Loucy (cell line): ENCODE data around the gene FAM53A.

Experiments used
- H2AFZ ChIP-seq: fragments of 200-600 bp; sonication (generic); 2 replicates; pipeline ENCODE4 v1.6.0; 2016; ENCODE audit warnings: antibody characterized with exemption, mild to moderate bottlenecking, low read length, moderate library complexity
- H3F3A ChIP-seq: fragments of 200-600 bp; 2 replicates; pipeline ENCODE4 v1.6.0; 2016; ENCODE audit warnings: antibody characterized with exemption, low read depth, mild to moderate bottlenecking
- H3K27me3 ChIP-seq: fragments of 200-600 bp; sonication (generic); 2 replicates; pipeline ENCODE4 v1.6.1; 2014; ENCODE audit warnings: low read length, mild to moderate bottlenecking; ENCODE audit not compliant: insufficient read depth, poor library complexity, severe bottlenecking
- H3K36me3 ChIP-seq: fragments of 200-600 bp; sonication (generic); 2 replicates; pipeline ENCODE4 v1.6.1; 2016; ENCODE audit warnings: low read length; ENCODE audit not compliant: insufficient read depth
- H3K4me1 ChIP-seq: fragments of 200-600 bp; sonication (generic); 2 replicates; pipeline ENCODE4 v1.5.1; 2014; ENCODE audit warnings: low read length, mild to moderate bottlenecking; ENCODE audit not compliant: insufficient read depth, poor library complexity, severe bottlenecking
- H3K4me2 ChIP-seq: fragments of 200-600 bp; sonication (generic); 2 replicates; pipeline ENCODE4 v1.6.0; 2014; ENCODE audit warnings: antibody characterized with exemption, low read length, low read depth, mild to moderate bottlenecking; ENCODE audit not compliant: poor library complexity, severe bottlenecking
- H3K4me3 ChIP-seq: fragments of 200-600 bp; sonication (generic); 2 replicates; pipeline ENCODE4 v1.5.1; 2014; ENCODE audit warnings: low read length, mild to moderate bottlenecking, mixed read lengths; ENCODE audit not compliant: poor library complexity, severe bottlenecking
- H3K79me2 ChIP-seq: fragments of 200-600 bp; sonication (generic); 2 replicates; pipeline ENCODE4 v1.6.1; 2014; ENCODE audit warnings: low read length; ENCODE audit not compliant: insufficient read depth
- H3K9ac ChIP-seq: fragments of 200-600 bp; sonication (generic); 2 replicates; pipeline ENCODE4 v1.6.0; 2014; ENCODE audit warnings: mild to moderate bottlenecking, low read depth, low read length, moderate library complexity; ENCODE audit not compliant: poor library complexity, severe bottlenecking
- H3K9me2 ChIP-seq: fragments of 200-600 bp; sonication (generic); replicated peaks from 2 replicates; pipeline ENCODE4 v1.6.1; 2016; ENCODE audit warnings: low read depth, low read length, mixed read lengths
- H3K9me3 ChIP-seq: fragments of 200-600 bp; sonication (generic); 2 replicates; pipeline ENCODE4 v1.6.1; 2014; ENCODE audit warnings: mild to moderate bottlenecking, antibody characterized with exemption, low read length, low read depth; ENCODE audit not compliant: insufficient read depth
- H4K20me1 ChIP-seq: fragments of 200-600 bp; sonication (generic); 2 replicates; pipeline ENCODE4 v1.6.0; 2014; ENCODE audit warnings: antibody characterized with exemption, low read length, mild to moderate bottlenecking; ENCODE audit not compliant: insufficient read depth, poor library complexity, severe bottlenecking
- CTCF ChIP-seq: fragments of 200-600 bp; sonication (generic); conservative IDR thresholded peaks from 2 replicates; pipeline ENCODE4 v1.5.1; 2014; ENCODE audit warnings: mild to moderate bottlenecking, antibody characterized with exemption, low read length
- EZH2phosphoT487 ChIP-seq: fragments of 200-600 bp; IDR thresholded peaks from 2 replicates; pipeline ENCODE4 v1.6.1; 2018; ENCODE audit warnings: antibody characterized with exemption, mild to moderate bottlenecking, moderate library complexity, borderline replicate concordance

The FAM53A gene

GRCh38 chr4:1614854-1615595 lies 69.1 kb downstream of the FAM53A start:
- Histone ChIP-seq H3K9me2 (no peaks in the 10 kb centered on the region), H3K79me2 (no peaks in the 10 kb centered on the region), H4K20me1 (no peaks in the 10 kb centered on the region), H3K27me3 (no peaks in the 10 kb centered on the region), H3K4me2 (no peak overlapping the region), H3K9ac (no peak overlapping the region), H3K36me3 (no peaks in the 10 kb centered on the region), H3F3A (no peaks in the 10 kb centered on the region), H2AFZ (no peak overlapping the region), H3K4me3 (no peak overlapping the region), H3K9me3 (peaks cover 3% of the 10 kb centered on the region; the same call in 1 of the 2 replicates), H3K4me1 (no peaks in the 10 kb centered on the region)
- TF ChIP-seq EZH2phosphoT487 (no peak), CTCF (no peak)

DNA sequence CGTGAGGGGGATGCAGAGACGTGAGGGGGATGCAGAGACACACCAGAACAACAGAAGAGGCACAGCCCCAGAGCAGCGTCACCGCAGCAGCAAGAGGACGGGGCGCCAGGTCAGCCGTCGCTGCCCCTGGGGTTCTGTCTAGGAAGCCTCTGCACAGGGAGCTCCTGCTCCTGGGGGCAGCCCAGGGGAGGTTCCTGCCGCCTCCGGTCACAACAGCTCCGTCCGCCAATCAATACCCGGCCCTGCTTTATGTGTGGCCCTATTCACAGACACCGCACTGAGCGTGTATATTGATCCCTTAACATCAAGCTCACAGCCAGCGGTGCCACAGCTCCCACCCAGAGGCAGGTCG lies 69.6 kb downstream of the FAM53A start:
- no peak overlapping the region for H3K9ac ChIP-seq
- no peaks in the 10 kb centered on the region for H4K20me1 ChIP-seq
- no peak overlapping the region for H3K4me3 ChIP-seq
- H3F3A ChIP-seq, result no peaks in the 10 kb centered on the region
- no peaks in the 10 kb centered on the region for H3K27me3 ChIP-seq
- no peak for TF ChIP-seq CTCF
- TF ChIP-seq EZH2phosphoT487, result no peak
- no peaks in the 10 kb centered on the region for H3K9me2 ChIP-seq
- H2AFZ ChIP-seq, result no peak overlapping the region
- no peaks in the 10 kb centered on the region for H3K79me2 ChIP-seq
- peaks cover 3% of the 10 kb centered on the region; the same call in 1 of the 2 replicates for H3K9me3 ChIP-seq
- H3K4me2 ChIP-seq, result no peak overlapping the region
- H3K4me1 ChIP-seq, result no peaks in the 10 kb centered on the region
- H3K36me3 ChIP-seq, result no peaks in the 10 kb centered on the region

DNA sequence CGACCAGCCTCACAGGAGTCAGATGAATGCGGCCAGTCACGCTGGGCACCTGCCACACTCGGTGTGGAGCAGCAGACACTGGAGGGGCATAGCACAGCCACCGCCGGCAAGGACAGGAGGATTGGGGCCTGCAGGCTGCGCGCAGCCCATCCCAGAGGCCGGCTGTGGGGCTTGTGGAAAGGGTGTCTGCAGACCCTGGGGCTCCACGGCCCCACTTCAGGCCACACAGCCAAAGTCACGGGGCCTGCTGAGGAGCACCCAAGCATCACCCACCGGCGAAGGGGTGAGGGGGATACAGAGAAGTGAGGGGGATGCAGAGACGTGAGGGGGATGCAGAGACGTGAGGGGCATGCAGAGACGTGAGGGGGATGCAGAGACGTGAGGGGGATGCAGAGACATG lies 70.1 kb downstream of the FAM53A start:
- no peak overlapping the region for H3K4me2 ChIP-seq
- H3K36me3 ChIP-seq, result no peaks in the 10 kb centered on the region
- no peak overlapping the region for H3K4me3 ChIP-seq
- H3K4me1 ChIP-seq, result no peaks in the 10 kb centered on the region
- peaks cover 3% of the 10 kb centered on the region; the same call in 1 of the 2 replicates for H3K9me3 ChIP-seq
- H3F3A ChIP-seq, result no peaks in the 10 kb centered on the region
- H2AFZ ChIP-seq, result no peak overlapping the region
- no peak overlapping the region for H3K9ac ChIP-seq
- no peaks in the 10 kb centered on the region for H3K79me2 ChIP-seq
- no peaks in the 10 kb centered on the region for H4K20me1 ChIP-seq
- H3K27me3 ChIP-seq, result no peaks in the 10 kb centered on the region
- H3K9me2 ChIP-seq, result no peaks in the 10 kb centered on the region
- TF ChIP-seq EZH2phosphoT487 (no peak), CTCF (no peak)
